Measurements from ENCODE around the gene EFHD1.

- TF ChIP-seq CTCF (IDR thresholded peaks at IDR 0.05) (no peak), POLR2A (IDR thresholded peaks at IDR 0.05) (no peak)
These were observed 50.0 kb downstream of the EFHD1 start for GRCh38 chr2:232683368-232683767.

Data from lower leg skin (tissue), 3 donors.